Measurements from ENCODE around the gene KRT6B.

KRT6B gene

DNA sequence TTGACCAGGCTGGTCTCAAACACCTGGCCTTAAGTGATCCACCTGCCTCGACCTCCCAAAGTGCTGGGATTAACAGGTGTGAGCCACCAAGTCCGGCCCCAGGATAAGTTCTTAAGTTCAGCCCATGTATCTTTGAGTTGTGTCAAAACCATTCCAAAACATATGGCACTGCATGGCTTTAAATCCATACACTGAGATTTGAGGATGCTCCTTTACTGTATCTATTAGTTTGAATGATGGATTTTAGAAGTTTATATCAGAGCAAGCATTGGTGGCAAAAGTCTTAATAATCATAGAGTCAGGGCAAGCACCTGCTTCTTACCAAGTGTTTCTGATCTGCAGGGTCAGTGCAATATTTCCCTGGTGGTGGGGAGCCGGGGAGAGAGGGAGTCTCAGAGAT is 6.1 kb downstream of the KRT6B start:
- Mint-ChIP-seq H3K36me3 (no peaks in the 10 kb centered on the region), H3K4me1 (peaks cover 7% of the 10 kb centered on the region), H3K27ac (no peak overlapping the region), H3K9me3 (no peaks in the 10 kb centered on the region), H3K4me3 (no peak overlapping the region)
- DNase-seq (ENCODE audit: low spot score in 2 of 2) (no peak), ATAC-seq (no peak)

- H3K36me3 Mint-ChIP-seq: no peaks in the 10 kb centered on the region
- no peak overlapping the region for H3K4me3 Mint-ChIP-seq
- DNase-seq (ENCODE audit: low spot score in 2 of 2) (no peak), ATAC-seq (no peak)
- H3K27ac Mint-ChIP-seq: no peak overlapping the region
- no peaks in the 10 kb centered on the region for H3K9me3 Mint-ChIP-seq
- peaks cover 7% of the 10 kb centered on the region for H3K4me1 Mint-ChIP-seq
Measured at GRCh38 chr12:52444647-52445595, 7.0 kb downstream of the KRT6B start.

- Mint-ChIP-seq H3K9me3 (no peaks in the 10 kb centered on the region), H3K4me3 (no peak overlapping the region), H3K27ac (no peak overlapping the region), H3K36me3 (no peaks in the 10 kb centered on the region), H3K4me1 (peaks cover 7% of the 10 kb centered on the region)
- ATAC-seq (no peak), DNase-seq (ENCODE audit: low spot score in 2 of 2) (no peak)
Measured at GRCh38 chr12:52443966-52444365, 8.0 kb downstream of the KRT6B start.

GRCh38 chr12:52442600-52443061 is 9.3 kb downstream of the KRT6B start:
- Mint-ChIP-seq H3K36me3 (no peaks in the 10 kb centered on the region), H3K4me1 (peaks cover 7% of the 10 kb centered on the region), H3K9me3 (no peaks in the 10 kb centered on the region), H3K27ac (no peak overlapping the region), H3K4me3 (no peak overlapping the region)
- DNase-seq (ENCODE audit: low spot score in 2 of 2) (no peak), ATAC-seq (no peak)

GRCh38 chr12:52441320-52441911 is 10.5 kb downstream of the KRT6B start:
- no peak overlapping the region for H3K4me3 Mint-ChIP-seq
- DNase-seq (ENCODE audit: low spot score in 2 of 2): no peak
- H3K27ac Mint-ChIP-seq: no peak overlapping the region

DNA sequence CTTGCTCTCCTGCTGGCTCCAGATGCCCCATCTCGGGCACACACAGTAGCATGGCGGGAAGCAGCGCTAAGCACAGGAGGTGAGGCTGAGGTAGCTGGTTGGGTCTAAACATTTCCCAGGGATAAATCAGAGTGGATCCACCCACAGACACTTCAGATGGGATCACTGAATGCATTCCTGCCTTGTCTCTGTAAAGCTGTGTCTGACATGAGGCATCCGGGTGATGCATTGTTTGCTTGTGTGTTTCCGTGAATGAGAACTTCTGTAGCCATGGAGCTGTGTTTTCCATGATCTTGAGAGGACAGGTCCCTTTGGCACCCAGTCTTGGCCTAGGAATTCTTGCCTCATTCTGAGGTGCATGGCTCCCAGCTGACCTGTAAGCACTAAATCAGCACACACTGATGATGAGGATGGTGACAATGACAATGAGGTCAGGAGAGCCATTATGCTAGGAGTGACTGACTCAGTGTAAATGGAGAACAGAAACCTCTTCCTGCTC is 11.1 kb downstream of the KRT6B start:
- no peak overlapping the region for H3K27ac Mint-ChIP-seq
- DNase-seq (ENCODE audit: low spot score in 2 of 2) (no peak), ATAC-seq (peak; percentile 46)
- H3K9me3 Mint-ChIP-seq: no peaks in the 10 kb centered on the region
- no peaks in the 10 kb centered on the region for H3K4me1 Mint-ChIP-seq
- H3K36me3 Mint-ChIP-seq: no peaks in the 10 kb centered on the region
- no peak overlapping the region for H3K4me3 Mint-ChIP-seq

More at GRCh38 chr12:52441320-52441911, 10.5 kb downstream of the KRT6B start:
- Mint-ChIP-seq H3K4me1 (peaks cover 3% of the 10 kb centered on the region), H3K36me3 (no peaks in the 10 kb centered on the region), H3K9me3 (no peaks in the 10 kb centered on the region)
- no peak for ATAC-seq

GRCh38 chr12:52439845-52440244 is 12.1 kb downstream of the KRT6B start:
- DNase-seq (ENCODE audit: low spot score in 2 of 2) (no peak), ATAC-seq (no peak)
- no peaks in the 10 kb centered on the region for H3K9me3 Mint-ChIP-seq
- H3K27ac Mint-ChIP-seq: no peak overlapping the region
- no peaks in the 10 kb centered on the region for H3K4me1 Mint-ChIP-seq
- no peak overlapping the region for H3K4me3 Mint-ChIP-seq
- H3K36me3 Mint-ChIP-seq: no peaks in the 10 kb centered on the region

- Mint-ChIP-seq H3K9me3 (no peaks in the 10 kb centered on the region), H3K36me3 (no peaks in the 10 kb centered on the region), H3K4me3 (no peak overlapping the region), H3K4me1 (no peaks in the 10 kb centered on the region), H3K27ac (no peak overlapping the region)
- DNase-seq (ENCODE audit: low spot score in 2 of 2) (no peak), ATAC-seq (no peak)
Measured at GRCh38 chr12:52439420-52439819, 12.5 kb downstream of the KRT6B start.

DNA sequence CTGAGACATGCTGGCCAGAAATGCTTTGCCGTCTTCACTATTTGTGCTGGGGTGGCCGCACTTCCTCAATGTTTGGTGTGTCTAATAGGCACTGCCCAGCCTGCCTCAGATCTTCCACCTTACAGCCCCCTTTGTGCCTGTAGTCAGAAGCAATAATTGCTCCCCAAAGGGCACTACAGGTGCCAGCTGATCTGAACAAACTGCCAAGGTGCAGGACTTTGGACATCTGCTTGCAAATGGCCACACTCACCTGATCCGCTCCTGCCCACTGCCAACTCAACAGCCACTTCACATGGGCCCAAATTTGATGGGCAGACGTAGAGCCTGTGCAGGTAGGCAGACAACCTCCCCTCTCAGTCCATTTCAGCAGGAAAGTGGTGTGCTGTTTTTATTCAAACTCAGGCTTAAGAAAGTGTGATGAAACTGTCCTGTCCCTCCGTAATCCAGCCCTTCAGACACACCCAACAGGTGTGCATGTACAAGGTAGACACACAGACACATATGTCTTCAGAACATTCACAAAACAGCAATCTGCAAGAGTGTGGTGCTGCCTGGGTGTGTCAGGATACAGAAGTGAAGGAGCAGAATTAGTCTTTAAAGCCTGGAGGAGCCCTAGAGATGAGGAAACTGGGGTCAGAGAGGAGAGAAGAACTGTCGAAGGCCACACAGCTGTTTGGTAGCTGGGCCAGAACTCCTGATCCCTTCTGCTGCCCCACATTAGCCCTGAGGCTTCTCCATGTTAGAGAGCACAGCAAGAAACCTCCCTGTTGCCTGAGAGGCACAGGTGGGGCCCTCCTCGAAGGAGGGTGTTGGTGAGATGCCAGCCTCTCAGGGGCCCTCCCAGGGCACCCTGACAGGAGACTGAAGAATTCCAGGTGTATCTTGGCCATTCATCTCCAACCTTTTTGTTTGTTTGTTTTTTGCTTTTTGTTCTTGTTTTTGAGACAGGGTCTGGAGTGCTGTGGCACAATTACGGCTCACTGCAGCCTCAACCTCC is 13.3 kb downstream of the KRT6B start:
- no peak overlapping the region for H3K4me3 Mint-ChIP-seq
- no peaks in the 10 kb centered on the region for H3K4me1 Mint-ChIP-seq
- no peaks in the 10 kb centered on the region for H3K9me3 Mint-ChIP-seq
- no peak for ATAC-seq
- H3K27ac Mint-ChIP-seq: no peak overlapping the region
- no peak for DNase-seq (ENCODE audit: low spot score in 2 of 2)
- H3K36me3 Mint-ChIP-seq: no peaks in the 10 kb centered on the region

- Mint-ChIP-seq H3K4me1 (no peaks in the 10 kb centered on the region), H3K36me3 (no peaks in the 10 kb centered on the region), H3K9me3 (no peaks in the 10 kb centered on the region), H3K4me3 (no peak overlapping the region), H3K27ac (no peak overlapping the region)
- ATAC-seq (no peak), DNase-seq (ENCODE audit: low spot score in 2 of 2) (no peak)
Measured at GRCh38 chr12:52437508-52437907, 14.4 kb downstream of the KRT6B start.

DNA sequence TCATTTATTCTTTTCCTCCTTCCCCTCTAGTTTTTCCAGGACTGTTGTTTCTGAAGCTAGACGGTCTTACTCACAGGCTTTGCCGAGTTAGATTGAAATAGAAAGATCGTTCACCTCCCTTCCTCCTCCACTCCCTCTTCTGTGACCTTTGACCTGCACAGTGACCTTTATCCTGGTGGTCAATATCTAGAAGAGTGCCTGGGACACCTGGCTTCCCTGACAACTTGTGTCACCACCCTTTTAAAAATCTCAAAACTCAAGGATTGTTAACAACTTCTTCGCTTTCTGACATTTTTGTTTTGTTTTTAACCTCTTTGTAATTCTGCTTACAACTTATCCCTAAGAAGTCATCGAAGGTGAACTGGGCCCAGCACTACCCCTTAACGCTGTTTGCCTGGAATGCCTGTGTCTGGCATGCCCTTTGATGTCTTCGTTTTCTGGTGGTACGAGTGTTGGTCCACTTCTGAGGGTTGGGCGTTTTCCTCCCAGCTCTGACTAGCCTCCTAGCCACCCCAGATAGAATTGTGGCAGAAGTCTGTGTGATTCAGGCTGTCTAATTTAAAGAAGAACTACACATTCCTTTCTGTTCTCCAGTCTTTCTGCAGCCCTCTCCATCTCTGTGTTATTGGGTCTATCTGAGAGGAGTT is 15.0 kb downstream of the KRT6B start:
- no peak for ATAC-seq
- H3K9me3 Mint-ChIP-seq: no peaks in the 10 kb centered on the region
- no peak for DNase-seq (ENCODE audit: low spot score in 2 of 2)
- no peak overlapping the region for H3K4me3 Mint-ChIP-seq
- no peaks in the 10 kb centered on the region for H3K36me3 Mint-ChIP-seq
- H3K27ac Mint-ChIP-seq: no peak overlapping the region
- no peaks in the 10 kb centered on the region for H3K4me1 Mint-ChIP-seq

DNA sequence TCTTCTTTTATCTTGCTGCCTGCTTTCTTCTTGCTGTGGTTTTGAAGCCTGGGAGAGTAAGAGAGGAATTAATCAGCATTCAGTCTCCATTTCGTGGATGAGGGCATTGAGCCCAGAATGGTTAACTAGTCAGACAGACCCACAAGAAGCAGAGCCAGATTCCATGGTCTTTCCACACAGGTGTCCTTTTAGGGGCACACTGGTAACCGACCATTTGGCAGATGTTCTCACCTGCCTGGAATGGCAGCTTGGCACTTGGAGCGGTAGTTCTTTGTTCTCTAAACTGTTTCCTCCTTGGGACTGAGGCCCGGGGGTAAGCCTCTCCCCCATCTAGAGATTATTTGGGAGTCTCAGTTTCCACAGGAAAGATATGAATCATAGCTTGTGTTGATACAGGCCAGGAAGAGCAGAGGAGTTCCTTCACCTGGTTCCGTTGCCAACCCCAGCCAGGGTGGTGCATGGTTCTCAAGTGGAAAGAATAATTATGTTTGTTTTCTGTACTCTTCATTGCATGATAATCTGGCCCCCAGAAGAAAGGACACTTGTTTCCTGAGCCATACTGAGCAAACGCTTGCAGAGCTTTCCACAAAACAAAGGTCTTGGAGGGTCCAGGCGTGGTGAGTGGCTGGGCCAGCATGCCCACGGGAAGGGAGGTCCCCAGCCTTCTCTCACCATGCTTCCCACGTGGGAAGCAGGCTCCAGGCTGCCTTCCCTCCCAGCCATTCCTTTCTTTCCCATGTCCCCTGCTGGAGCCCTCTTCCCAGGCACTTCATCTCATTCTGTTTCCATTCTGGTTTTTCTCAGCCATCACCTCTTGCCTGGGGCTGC is 15.7 kb downstream of the KRT6B start:
- no peaks in the 10 kb centered on the region for H3K36me3 Mint-ChIP-seq
- no peak overlapping the region for H3K27ac Mint-ChIP-seq
- H3K9me3 Mint-ChIP-seq: no peaks in the 10 kb centered on the region
- H3K4me1 Mint-ChIP-seq: no peaks in the 10 kb centered on the region
- ATAC-seq (no peak), DNase-seq (ENCODE audit: low spot score in 2 of 2) (no peak)
- no peak overlapping the region for H3K4me3 Mint-ChIP-seq

DNA sequence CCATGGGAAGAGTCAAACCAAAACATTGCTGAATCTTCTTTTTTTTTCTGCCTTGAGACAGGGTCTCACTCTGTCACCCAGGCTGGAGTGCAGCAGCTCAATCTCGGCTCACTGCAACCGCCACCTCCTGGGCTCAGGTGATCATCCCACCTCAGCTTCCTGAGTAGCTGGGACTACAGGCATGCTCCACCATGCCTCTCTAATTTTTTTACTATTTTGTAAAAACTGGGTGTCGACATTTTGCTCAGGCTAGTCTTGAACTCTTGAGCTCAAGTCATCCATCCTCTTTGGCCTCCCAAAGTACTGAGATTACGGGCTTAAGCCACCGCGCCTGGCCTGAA is 16.3 kb downstream of the KRT6B start:
- DNase-seq (ENCODE audit: low spot score in 2 of 2) (no peak), ATAC-seq (no peak)
- Mint-ChIP-seq H3K4me3 (no peak overlapping the region), H3K36me3 (no peaks in the 10 kb centered on the region), H3K27ac (no peak overlapping the region), H3K9me3 (no peaks in the 10 kb centered on the region), H3K4me1 (no peaks in the 10 kb centered on the region)
